NT2/D1 (cell line): ENCODE measurements around the gene PRKCH.

Source experiments
- DNase-seq: peaks from one replicate; pipeline ENCODE4 v3.0.0-alpha.2; 2011; ENCODE audit warnings: low read depth, low spot score
- H3K27me3 ChIP-seq: 2 replicates; pipeline ENCODE4 v1.6.0; 2011; ENCODE audit warnings: mild to moderate bottlenecking; ENCODE audit not compliant: insufficient read length, insufficient read depth
- H3K36me3 ChIP-seq: 2 replicates; pipeline ENCODE4 v1.6.1; 2011; ENCODE audit warnings: mild to moderate bottlenecking, low read length, mixed read lengths; ENCODE audit not compliant: insufficient read depth, insufficient read length
- H3K4me1 ChIP-seq: 2 replicates; pipeline ENCODE4 v1.5.1; 2011; ENCODE audit not compliant: insufficient read depth, insufficient read length
- H3K4me3 ChIP-seq: 2 replicates; pipeline ENCODE4 v1.5.1; 2011; ENCODE audit warnings: low read depth; ENCODE audit not compliant: insufficient read length
- H3K9ac ChIP-seq: 2 replicates; pipeline ENCODE4 v1.6.0; 2011; ENCODE audit warnings: low read depth; ENCODE audit not compliant: insufficient read length
- H3K9me3 ChIP-seq: 2 replicates; pipeline ENCODE4 v1.5.1; 2011; ENCODE audit warnings: mild to moderate bottlenecking, low read length; ENCODE audit not compliant: insufficient read depth
- SUZ12 ChIP-seq: IDR thresholded peaks from 2 replicates; pipeline ENCODE4 v1.6.1; 2011; ENCODE audit not compliant: insufficient read length, insufficient read depth; ENCODE audit errors: extremely low read depth
- YY1 ChIP-seq: IDR thresholded peaks from 2 replicates; pipeline ENCODE4 v1.6.1; 2011; ENCODE audit not compliant: insufficient read length, insufficient read depth
- ZNF274 ChIP-seq: IDR thresholded peaks from 2 replicates; pipeline ENCODE4 v1.6.1; 2011; ENCODE audit warnings: mild to moderate bottlenecking, low read depth, low read length

The PRKCH gene

DNA sequence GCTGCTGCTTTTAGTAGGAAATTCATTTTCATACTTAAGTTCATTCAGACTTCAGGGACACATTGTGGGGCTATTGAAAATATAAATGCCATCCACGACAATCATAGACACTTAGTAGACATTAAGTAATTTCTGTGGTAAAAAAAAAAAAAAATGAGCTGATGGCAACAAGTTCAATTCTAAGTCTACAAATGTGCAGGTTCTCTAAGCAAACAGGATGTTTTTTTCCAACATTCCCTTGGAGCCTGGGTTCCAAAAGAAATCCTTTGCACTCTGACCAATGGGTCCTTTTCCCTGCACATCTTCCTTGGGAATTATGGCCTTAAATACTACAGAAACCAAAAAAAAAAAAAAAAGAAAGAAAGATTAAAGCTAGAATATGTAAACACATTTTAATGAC lies 198.4 kb downstream of the PRKCH start:
- Histone ChIP-seq H3K4me1 (peaks cover 4% of the 10 kb centered on the region), H3K9me3 (no peaks in the 10 kb centered on the region), H3K27me3 (no peaks in the 10 kb centered on the region)

DNA sequence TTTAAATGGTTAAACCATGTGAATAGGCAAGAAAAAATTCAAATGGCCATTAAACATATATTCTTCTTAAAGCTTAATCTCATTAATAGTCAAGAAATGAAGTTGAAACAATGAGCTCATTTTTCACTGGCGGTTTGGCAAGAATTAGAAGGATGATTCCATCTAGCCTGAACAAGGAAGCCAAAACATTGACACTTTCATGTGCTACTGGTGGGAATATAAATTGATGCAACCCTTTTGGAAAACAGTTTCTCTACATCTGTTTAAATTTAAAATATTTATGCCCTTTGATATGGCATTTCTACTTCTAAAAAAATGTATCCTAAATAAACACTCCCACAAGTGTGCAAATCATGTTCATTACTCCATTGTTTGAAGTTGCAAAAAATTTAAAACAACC lies 199.2 kb downstream of the PRKCH start:
- Histone ChIP-seq H3K27me3 (no peaks in the 10 kb centered on the region), H3K36me3 (no peaks in the 10 kb centered on the region), H3K9me3 (no peaks in the 10 kb centered on the region), H3K4me3 (no peak overlapping the region), H3K9ac (no peak overlapping the region), H3K4me1 (peaks cover 4% of the 10 kb centered on the region)
- DNase-seq: no peak
- no peak for TF ChIP-seq ZNF274
- TF ChIP-seq SUZ12: no peak
- TF ChIP-seq YY1: no peak

More for the DNA sequence above, 198.4 kb downstream of the PRKCH start:
- no peak overlapping the region for H3K4me3 ChIP-seq
- TF ChIP-seq YY1: no peak
- H3K9ac ChIP-seq: no peak overlapping the region
- DNase-seq: no peak
- no peaks in the 10 kb centered on the region for H3K36me3 ChIP-seq

DNA sequence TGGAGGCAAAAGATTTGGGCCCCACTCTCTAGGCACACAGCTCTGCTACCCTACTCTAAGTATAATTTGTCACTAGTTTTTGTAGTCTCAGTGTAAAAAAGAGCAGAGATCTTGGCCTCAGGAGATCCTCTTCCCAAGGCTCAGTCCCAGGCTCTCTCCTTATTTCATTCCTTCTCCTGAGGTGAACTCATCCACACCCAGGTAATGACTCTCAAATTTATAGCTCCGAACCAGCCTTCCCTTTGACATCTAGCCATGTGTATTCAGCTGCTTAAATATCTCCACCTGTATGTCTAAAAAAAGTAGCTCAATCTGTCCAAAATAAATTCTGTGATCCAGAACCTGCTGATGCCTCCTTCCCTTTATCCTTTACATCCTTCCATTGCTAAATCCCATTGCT lies 200.4 kb downstream of the PRKCH start:
- Histone ChIP-seq H3K9me3 (no peaks in the 10 kb centered on the region), H3K27me3 (no peaks in the 10 kb centered on the region), H3K4me3 (no peak overlapping the region), H3K4me1 (peaks cover 10% of the 10 kb centered on the region), H3K36me3 (no peaks in the 10 kb centered on the region), H3K9ac (no peak overlapping the region)
- TF ChIP-seq ZNF274 (no peak), YY1 (no peak), SUZ12 (no peak)
- no peak for DNase-seq

DNA sequence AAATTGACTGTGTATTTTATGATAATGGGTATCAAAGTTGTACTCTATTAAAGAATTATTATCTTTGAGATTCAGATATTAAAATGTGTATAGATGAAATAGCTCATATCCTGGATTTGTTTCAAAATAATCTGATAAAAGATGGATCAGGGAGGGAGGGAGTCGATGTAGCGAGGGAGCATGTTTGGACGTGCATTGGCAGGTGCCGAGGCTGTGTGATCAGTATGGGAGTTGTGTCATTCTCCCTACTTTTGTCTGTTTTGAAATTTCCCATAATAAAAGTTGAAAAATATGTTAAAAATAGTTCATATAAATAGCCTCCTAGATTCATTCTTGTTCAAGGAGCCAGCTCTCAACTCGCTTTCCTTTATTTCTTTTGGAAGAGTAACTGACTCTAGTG lies 202.4 kb downstream of the PRKCH start:
- H3K27me3 ChIP-seq: no peaks in the 10 kb centered on the region
- no peaks in the 10 kb centered on the region for H3K36me3 ChIP-seq
- peaks cover 12% of the 10 kb centered on the region for H3K4me1 ChIP-seq
- H3K9me3 ChIP-seq: no peaks in the 10 kb centered on the region
- no peak overlapping the region for H3K4me3 ChIP-seq
- TF ChIP-seq ZNF274 (no peak), YY1 (no peak), SUZ12 (no peak)
- no peak overlapping the region for H3K9ac ChIP-seq
- no peak for DNase-seq

DNA sequence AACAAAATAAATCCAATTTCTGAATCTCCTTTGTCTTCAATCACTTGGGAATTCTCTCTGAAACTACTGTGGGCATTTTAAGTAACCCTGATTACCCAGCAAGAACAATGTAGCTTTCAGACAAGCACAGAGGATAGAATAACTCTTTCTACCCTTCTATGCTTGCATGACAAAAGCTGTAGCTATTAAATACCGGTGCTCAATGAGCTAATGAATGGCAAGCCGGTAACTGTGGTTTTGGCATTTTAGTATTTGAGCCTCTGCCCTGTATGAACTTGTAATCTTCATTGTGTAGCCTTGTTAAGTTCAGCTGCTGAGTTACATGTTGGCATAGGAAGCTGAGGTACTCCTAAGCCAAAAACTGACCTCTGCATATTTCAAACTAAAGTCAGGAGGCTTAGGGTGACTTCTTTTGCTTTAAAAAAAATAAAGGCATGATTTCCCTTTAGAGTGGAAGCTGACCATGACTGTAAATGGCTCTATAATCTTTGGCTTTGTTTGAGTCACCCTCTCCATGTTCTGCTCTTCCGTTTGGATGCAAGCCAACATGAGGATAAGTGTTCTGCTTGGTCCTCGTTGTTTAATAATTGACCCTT lies 202.9 kb downstream of the PRKCH start:
- Histone ChIP-seq H3K9ac (no peak overlapping the region), H3K36me3 (no peaks in the 10 kb centered on the region), H3K4me3 (no peak overlapping the region), H3K27me3 (no peaks in the 10 kb centered on the region), H3K9me3 (no peaks in the 10 kb centered on the region), H3K4me1 (peaks cover 12% of the 10 kb centered on the region)
- TF ChIP-seq ZNF274 (no peak), SUZ12 (no peak), YY1 (no peak)
- no peak for DNase-seq

DNA sequence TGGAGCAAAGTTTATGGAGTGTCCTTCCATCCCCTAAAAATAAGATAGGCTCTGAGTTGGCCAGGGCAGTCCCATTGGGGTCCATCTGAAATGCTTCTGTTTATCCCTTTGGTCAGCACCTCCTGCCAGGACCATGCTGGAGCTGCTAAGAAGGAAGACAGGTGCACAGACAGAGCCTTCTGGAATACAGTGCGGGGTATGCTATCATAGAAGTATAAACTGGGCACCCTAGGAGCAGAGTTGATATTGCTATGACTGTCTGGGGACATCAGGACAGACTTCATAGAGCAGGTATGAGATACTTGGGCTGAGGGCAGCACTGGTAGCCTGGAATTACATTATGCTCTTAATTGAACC lies 203.5 kb downstream of the PRKCH start:
- no peak for TF ChIP-seq ZNF274
- no peak for TF ChIP-seq YY1
- TF ChIP-seq SUZ12: no peak
- H3K36me3 ChIP-seq: no peaks in the 10 kb centered on the region
- no peak overlapping the region for H3K4me3 ChIP-seq
- no peaks in the 10 kb centered on the region for H3K27me3 ChIP-seq
- DNase-seq: no peak
- peaks cover 12% of the 10 kb centered on the region for H3K4me1 ChIP-seq
- no peak overlapping the region for H3K9ac ChIP-seq
- no peaks in the 10 kb centered on the region for H3K9me3 ChIP-seq

DNA sequence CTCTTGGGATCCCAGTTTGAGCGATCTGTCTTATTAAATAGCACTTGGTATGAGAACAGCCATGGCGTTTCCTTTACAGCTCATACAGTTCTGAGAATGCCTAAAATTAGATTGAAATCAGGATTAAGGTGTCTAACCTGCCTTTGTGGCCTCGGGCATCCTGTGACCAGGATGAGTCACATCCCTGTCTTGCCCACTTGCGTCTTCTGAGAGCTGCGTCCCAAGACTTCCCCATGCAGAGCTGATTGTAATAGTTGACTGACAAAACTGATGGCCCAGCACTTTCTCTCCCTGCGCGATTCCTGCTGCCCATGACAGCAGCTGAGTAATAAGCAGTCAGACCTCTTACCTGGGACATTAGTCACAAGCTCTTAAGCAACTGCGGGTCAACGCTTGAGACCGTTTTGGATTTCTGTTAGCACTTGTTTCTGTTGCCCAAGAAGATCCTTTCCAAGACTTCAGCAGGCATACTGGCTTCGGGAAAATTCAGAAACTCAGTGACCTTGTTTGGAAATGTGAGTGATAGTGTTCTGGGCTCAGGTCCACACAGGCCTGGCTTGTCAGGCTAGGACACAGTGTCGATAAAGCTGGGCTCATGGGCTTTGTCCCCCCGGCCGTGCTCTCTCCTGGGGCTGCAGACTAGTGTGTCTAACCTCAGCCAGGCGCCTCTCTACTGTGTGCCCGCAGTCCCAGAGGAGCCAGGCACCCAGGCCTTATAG lies 204.1 kb downstream of the PRKCH start:
- Histone ChIP-seq H3K9ac (no peak overlapping the region), H3K4me1 (peaks cover 12% of the 10 kb centered on the region), H3K27me3 (no peaks in the 10 kb centered on the region), H3K9me3 (no peaks in the 10 kb centered on the region), H3K36me3 (no peaks in the 10 kb centered on the region), H3K4me3 (no peak overlapping the region)
- no peak for TF ChIP-seq SUZ12
- TF ChIP-seq YY1: no peak
- no peak for TF ChIP-seq ZNF274
- DNase-seq: no peak
